H1 (cell line): ENCODE measurements around the gene VPS37D. TPM values are rescaled to one million over a fixed set of nuclear protein-coding genes. Genes with fewer than 3 reads are reported as not detected.

Source experiments
- CTCF ChIA-PET: fragments of 300-600 bp; sonication (Branson Sonifier 250); formaldehyde crosslinking; loops from one replicate; lab custom pipeline; 2021; ENCODE audit not compliant: partially characterized antibody; lab: Charles Lee
- POLR2A ChIA-PET: fragments of 300-600 bp; sonication (Branson Sonifier 250); formaldehyde crosslinking; loops from one replicate; lab custom pipeline; 2021; ENCODE audit warnings: inconsistent platforms; ENCODE audit not compliant: partially characterized antibody; lab: Charles Lee
- DNase-seq, 2 experiments: peaks; one replicate each; pipeline versions ENCODE4 v3.0.0 to v3.0.0-alpha.2; 2010 to 2022; ENCODE audit warnings: low spot score in 2 of 2, low read depth in 1 of 2, mixed read lengths in 1 of 2
- FAIRE-seq: peaks from 2 replicates; lab custom pipeline; 2011; peaks lifted over from hg19 to GRCh38; lab: Jason Lieb, UNC
- H2AFZ ChIP-seq: 2 replicates; pipeline ENCODE4 v1.8.1; 2012; ENCODE audit warnings: low read length, inconsistent platforms
- H2AK5ac ChIP-seq: 2 replicates; pipeline ENCODE4 v1.6.1; 2013; ENCODE audit warnings: low read depth, low read length
- H2BK120ac ChIP-seq: replicated peaks from 2 replicates; pipeline ENCODE3; 2013; ENCODE audit warnings: low read depth, low read length, inconsistent platforms
- H2BK12ac ChIP-seq: 2 replicates; pipeline ENCODE4 v1.6.1; 2013; ENCODE audit warnings: low read depth, low read length
- H2BK15ac ChIP-seq: 2 replicates; pipeline ENCODE4 v1.6.1; 2013; ENCODE audit warnings: low read length
- H2BK20ac ChIP-seq: 2 replicates; pipeline ENCODE4 v1.6.1; 2013; ENCODE audit warnings: low read length
- H2BK5ac ChIP-seq: 2 replicates; pipeline ENCODE4 v1.6.1; 2013; ENCODE audit warnings: low read depth, low read length
- H3K14ac ChIP-seq: 2 replicates; pipeline ENCODE4 v1.6.1; 2013; ENCODE audit warnings: inconsistent platforms; ENCODE audit not compliant: insufficient read length
- H3K18ac ChIP-seq: 2 replicates; pipeline ENCODE4 v1.6.1; 2013; ENCODE audit warnings: low read length; ENCODE audit errors: extremely low read depth
- H3K23ac ChIP-seq: 2 replicates; pipeline ENCODE4 v1.6.1; 2013; ENCODE audit warnings: inconsistent platforms; ENCODE audit not compliant: insufficient read length
- H3K23me2 ChIP-seq: 2 replicates; pipeline ENCODE4 v1.6.1; 2013; ENCODE audit warnings: low read depth, low read length
- H3K27ac ChIP-seq: 2 replicates; pipeline ENCODE4 v1.6.1; 2011; ENCODE audit warnings: low read depth, low read length, inconsistent platforms
- H3K27me3 ChIP-seq, 4 experiments: replicated peaks in 1 of 4; 1 replicate in 1 of 4; 2 replicates in 3 of 4; pipeline versions ENCODE4 v1.6.1 to v1.8.1; 2011 to 2013; ENCODE audit warnings: low read length in 3 of 4, mild to moderate bottlenecking in 3 of 4, inconsistent platforms in 2 of 4, mixed read lengths in 2 of 4, moderate library complexity in 1 of 4; ENCODE audit not compliant: control insufficient read depth in 3 of 4, insufficient read depth in 3 of 4; ENCODE audit errors: extremely low read depth in 1 of 4
- H3K36me3 ChIP-seq, 4 experiments: 2 replicates each; pipeline versions ENCODE4 v1.6.1 to v1.8.1; 2011 to 2013; ENCODE audit warnings: mild to moderate bottlenecking in 4 of 4, low read length in 3 of 4, moderate library complexity in 2 of 4, control low read depth in 1 of 4, inconsistent platforms in 1 of 4; ENCODE audit not compliant: insufficient read depth in 4 of 4, control insufficient read depth in 2 of 4
- H3K4ac ChIP-seq: replicated peaks from 2 replicates; pipeline ENCODE3; 2013; ENCODE audit warnings: low read length, low read depth, mixed read lengths, inconsistent platforms; ENCODE audit not compliant: insufficient read length
- H3K4me1 ChIP-seq, 4 experiments: replicated peaks in 1 of 4; 1 replicate in 1 of 4; 2 replicates in 3 of 4; pipeline versions ENCODE4 v1.6.1 to v1.8.1; 2011 to 2013; ENCODE audit warnings: low read length in 3 of 4, inconsistent platforms in 2 of 4, mixed read lengths in 1 of 4; ENCODE audit not compliant: insufficient read depth in 4 of 4, control insufficient read depth in 3 of 4
- H3K4me2 ChIP-seq, 2 experiments: 2 replicates each; pipeline versions ENCODE4 v1.6.1 to v1.8.1; 2011 to 2013; ENCODE audit warnings: low read depth in 2 of 2, low read length in 2 of 2, control low read depth in 1 of 2, inconsistent platforms in 1 of 2, mild to moderate bottlenecking in 1 of 2; ENCODE audit not compliant: insufficient read depth in 1 of 2
- H3K4me3 ChIP-seq, 4 experiments: fragments of 200-600, 300-600 bp in 1 of 4; sonication (generic), shearing (Covaris generic), sonication (Bioruptor Twin) in 1 of 4; 2 replicates each; pipeline versions ENCODE4 v1.5.1 to v1.8.1; 2011 to 2016; ENCODE audit warnings: low read length in 4 of 4, low read depth in 3 of 4, control low read depth in 2 of 4, inconsistent platforms in 2 of 4, mild to moderate bottlenecking in 2 of 4, mixed read lengths in 1 of 4, moderate library complexity in 1 of 4; ENCODE audit not compliant: insufficient read depth in 2 of 4; ENCODE audit errors: extremely low read depth in 1 of 4
- H3K56ac ChIP-seq: replicated peaks from 2 replicates; pipeline ENCODE3; 2013; ENCODE audit warnings: low read depth, mild to moderate bottlenecking, mixed read lengths, low read length, inconsistent platforms; ENCODE audit not compliant: insufficient read length
- H3K79me1 ChIP-seq: 2 replicates; pipeline ENCODE4 v1.6.1; 2013; ENCODE audit warnings: low read depth, low read length, control low read depth
- H3K79me2 ChIP-seq, 2 experiments: 2 replicates each; pipeline versions ENCODE4 v1.6.1 to v1.8.1; 2012 to 2013; ENCODE audit warnings: low read length in 2 of 2, mild to moderate bottlenecking in 2 of 2, inconsistent platforms in 1 of 2; ENCODE audit not compliant: insufficient read depth in 2 of 2, control insufficient read depth in 1 of 2
- H3K9ac ChIP-seq, 4 experiments: replicated peaks in 1 of 4; 1 replicate in 1 of 4; 2 replicates in 3 of 4; pipeline versions ENCODE4 v1.6.1 to v1.8.1; 2011 to 2013; ENCODE audit warnings: low read depth in 3 of 4, low read length in 3 of 4, control low read depth in 2 of 4, mild to moderate bottlenecking in 2 of 4, moderate library complexity in 2 of 4, inconsistent platforms in 1 of 4; ENCODE audit errors: extremely low read depth in 1 of 4
- H3K9me3 ChIP-seq, 2 experiments: 2 replicates each; pipeline versions ENCODE4 v1.6.1 to v1.8.1; 2012 to 2013; ENCODE audit warnings: mild to moderate bottlenecking in 2 of 2, moderate library complexity in 2 of 2, control low read depth in 1 of 2, inconsistent platforms in 1 of 2, low read depth in 1 of 2, low read length in 1 of 2, mixed read lengths in 1 of 2; ENCODE audit not compliant: insufficient read depth in 2 of 2
- H4K20me1 ChIP-seq, 2 experiments: replicated peaks in 1 of 2; 2 replicates each; pipeline versions ENCODE3 to v1.8.1; 2011 to 2013; ENCODE audit warnings: inconsistent platforms in 2 of 2, low read length in 2 of 2, mild to moderate bottlenecking in 1 of 2; ENCODE audit not compliant: insufficient read depth in 2 of 2, control insufficient read depth in 1 of 2
- H4K5ac ChIP-seq: 2 replicates; pipeline ENCODE4 v1.6.1; 2013; ENCODE audit warnings: low read length, low read depth, mixed read lengths, inconsistent platforms; ENCODE audit not compliant: insufficient read length
- H4K8ac ChIP-seq: 2 replicates; pipeline ENCODE4 v1.8.0; 2013; ENCODE audit warnings: mild to moderate bottlenecking, moderate library complexity, low read length, inconsistent platforms; ENCODE audit not compliant: insufficient read depth; ENCODE audit errors: extremely low read depth
- H4K91ac ChIP-seq: replicated peaks from 2 replicates; pipeline ENCODE3; 2013; ENCODE audit warnings: low read length, mixed read lengths, inconsistent platforms; ENCODE audit not compliant: insufficient read length
- BACH1 ChIP-seq: IDR thresholded peaks from 2 replicates; pipeline ENCODE4 v1.6.1; 2012; ENCODE audit warnings: low read length, improper control_type of control experiment
- CHD2 ChIP-seq: IDR thresholded peaks from 2 replicates; pipeline ENCODE4 v1.6.1; 2012; ENCODE audit warnings: low read length, improper control_type of control experiment
- EGR1 ChIP-seq: IDR thresholded peaks from 2 replicates; pipeline ENCODE4 v1.6.1; 2011; ENCODE audit warnings: low read depth, low read length, borderline replicate concordance
- KDM1A ChIP-seq: fragments of 200-600, 300-600 bp; sonication (generic); IDR thresholded peaks from 2 replicates; pipeline ENCODE4 v1.7.1; 2016; ENCODE audit warnings: mild to moderate bottlenecking, low read length, borderline replicate concordance
- KDM5A ChIP-seq: fragments of 200-600 bp; IDR thresholded peaks from 2 replicates; pipeline ENCODE4 v1.7.1; 2012; ENCODE audit warnings: mild to moderate bottlenecking, low read length, inconsistent platforms, mixed read lengths
- MAFK ChIP-seq: IDR thresholded peaks from 2 replicates; pipeline ENCODE4 v1.6.1; 2012; ENCODE audit warnings: low read depth, mild to moderate bottlenecking, improper control_type of control experiment, low read length
- POLR2AphosphoS5 ChIP-seq: IDR thresholded peaks from 2 replicates; pipeline ENCODE4 v1.6.1; 2011; ENCODE audit warnings: low read depth, low read length
- RBBP5 ChIP-seq: IDR thresholded peaks from 2 replicates; pipeline ENCODE4 v1.7.1; 2012; ENCODE audit warnings: low read depth, mild to moderate bottlenecking, inconsistent platforms, low read length, moderate library complexity, borderline replicate concordance
- RFX5 ChIP-seq: IDR thresholded peaks from 2 replicates; pipeline ENCODE4 v1.6.1; 2011; ENCODE audit warnings: low read depth, low read length, improper control_type of control experiment, borderline replicate concordance
- RNF2 ChIP-seq: fragments of 200-900, 300-1000 bp; sonication (generic); IDR thresholded peaks from 2 replicates; pipeline ENCODE4 v1.7.1; 2016; ENCODE audit warnings: borderline replicate concordance, low read depth, mild to moderate bottlenecking, antibody characterized with exemption, low read length; ENCODE audit not compliant: poor library complexity, severe bottlenecking; ENCODE audit errors: missing control alignments
- SP4 ChIP-seq: IDR thresholded peaks from 2 replicates; pipeline ENCODE4 v1.6.1; 2012; ENCODE audit warnings: low read length, inconsistent platforms
- TEAD4 ChIP-seq: IDR thresholded peaks from 2 replicates; pipeline ENCODE4 v1.6.1; 2012; ENCODE audit warnings: low read depth, low read length, inconsistent platforms, mixed read lengths
- ZNF274 ChIP-seq: IDR thresholded peaks from 2 replicates; pipeline ENCODE4 v1.7.0; 2012; ENCODE audit warnings: low read length, borderline replicate concordance; ENCODE audit errors: extremely low read depth
- WGBS, 2 experiments: shearing (Covaris generic) in 1 of 2; methylation state at CpG; one replicate each; pipeline versions ENCODE4 v1.1.6 to v1.1.7; 2013 to 2015; ENCODE audit warnings: low lambda C conversion rate in 2 of 2, mixed read lengths in 2 of 2, inconsistent platforms in 1 of 2, low coverage in 1 of 2, missing lambda C conversion rate in 1 of 2; ENCODE audit not compliant: insufficient replicate concordance in 2 of 2, insufficient coverage in 1 of 2, insufficient read length in 1 of 2; ENCODE audit errors: extremely low coverage in 1 of 2, missing lambda C conversion rate in 1 of 2; 5-methylcytosine and 5-hydroxymethylcytosine counted together
- polyA plus RNA-seq, 7 experiments: library from polyadenylated mRNA; depleted of rRNA in 3 of 7; stranded (reverse) in 5 of 7; unstranded in 2 of 7; fragments of >200 nt in 5 of 7; fragments of 200-250 nt in 2 of 7; gene quantifications; 1 replicate in 5 of 7; 2 replicates in 1 of 7; 4 replicates in 1 of 7; pipeline versions ENCODE4 v1.2.1 to v1.2.3, GENCODE V29; 2011 to 2013; ENCODE audit warnings: missing spikeins in 2 of 7, mixed read lengths in 2 of 7
- total RNA-seq: library from RNA; stranded (reverse); fragmentation: NEBNext Ultra II Directional; extraction: Animal tissue kit (Norgen Biotek cat#: 25700); gene quantifications from 2 replicates; pipeline ENCODE4 v1.2.1, GENCODE V29; 2021
- TF ChIP-seq, protein P1 (sequence below): IDR thresholded peaks from 2 replicates; pipeline ENCODE4 v1.6.1; 2012; ENCODE audit warnings: inconsistent platforms

VPS37D gene
- total and polyA plus RNA-seq, 2 of the 8 experiments (the other 6 are each of a cell fraction or from before 2014, with no cell fraction given): 3.4 to 5.0 TPM

DNA sequence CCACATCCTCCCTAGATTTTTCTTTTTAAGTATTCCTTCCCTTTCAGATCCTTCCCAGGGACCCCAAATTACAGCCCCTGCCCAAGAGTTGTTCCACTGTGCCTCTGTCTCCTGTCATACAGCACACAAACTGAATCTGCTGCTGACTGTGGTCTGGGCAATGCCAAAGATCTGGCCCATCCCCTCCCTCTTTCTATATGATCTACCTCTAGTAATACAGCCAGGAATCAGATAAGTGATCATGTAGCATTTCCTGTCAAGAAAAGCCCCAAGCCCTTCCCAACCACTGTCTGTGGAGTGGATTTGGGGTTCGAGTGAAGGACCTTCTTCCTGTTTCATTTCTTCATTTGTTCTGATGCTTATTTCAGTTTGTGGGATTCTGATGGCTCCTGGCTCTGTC lies 45.1 kb downstream of the VPS37D start:
- WGBS, 2 experiments: 71% methylated on average over 1 of the region's 1 CpG; no CpG with 5 or more reads in 1 of the 2 experiments
- no peaks in the 10 kb centered on the region for H3K23me2 ChIP-seq
- no peaks in the 10 kb centered on the region; a peak in 4 of 7 replicates for H3K4me1 ChIP-seq
- H3K18ac ChIP-seq: no peak overlapping the region
- no peak overlapping the region for H3K14ac ChIP-seq
- H4K91ac ChIP-seq: no peak overlapping the region
- no peak overlapping the region for H3K4me2 ChIP-seq
- no peak overlapping the region for H2BK5ac ChIP-seq
- ChIA-PET CTCF (interaction anchor here (1.2 to 7.4 kb wide), 5 partner anchors 11 to 261 kb away, joined by 3 to 57 read pairs (median 10); no protein-coding TSS in a partner anchor), POLR2A (interaction anchor here (3.1 kb wide), 1 partner anchor 9 kb away, joined by 13 read pairs; no protein-coding TSS in a partner anchor)
- peaks cover 7 to 8% of the 10 kb centered on the region in 2 experiments for H4K20me1 ChIP-seq
- H2BK15ac ChIP-seq: no peak overlapping the region
- H3K27ac ChIP-seq: no peak overlapping the region
- no peak overlapping the region for H2BK120ac ChIP-seq
- H2AK5ac ChIP-seq: no peak overlapping the region
- H4K5ac ChIP-seq: no peak overlapping the region
- H3K36me3 ChIP-seq: no peaks in the 10 kb centered on the region
- H2AFZ ChIP-seq: no peak overlapping the region
- H3K27me3 ChIP-seq: peaks cover 0 to under 1% (median 0%) of the 10 kb centered on the region in 4 experiments; a peak in 1 of 7 replicates
- FAIRE-seq (no peak), DNase-seq (no peak)
- no peak overlapping the region for H2BK12ac ChIP-seq
- H3K4me3 ChIP-seq: no peak overlapping the region
- no peak overlapping the region for H2BK20ac ChIP-seq
- no peak overlapping the region for H3K23ac ChIP-seq
- no peak overlapping the region for H3K56ac ChIP-seq
- no peaks in the 10 kb centered on the region for H3K79me2 ChIP-seq
- no peak overlapping the region for H4K8ac ChIP-seq
- no peak overlapping the region for H3K4ac ChIP-seq
- no peaks in the 10 kb centered on the region for H3K9me3 ChIP-seq
- H3K9ac ChIP-seq: no peak overlapping the region
- H3K79me1 ChIP-seq: peaks cover 3% of the 10 kb centered on the region
- TF ChIP-seq TEAD4 (no peak), POLR2AphosphoS5 (no peak), RNF2 (no peak), MAFK (no peak), SP4 (no peak), BACH1 (no peak), KDM5A (no peak), RFX5 (no peak), CHD2 (no peak), ZNF274 (no peak), RBBP5 (no peak), KDM1A (no peak), EGR1 (no peak)
- TF ChIP-seq, protein P1, sequence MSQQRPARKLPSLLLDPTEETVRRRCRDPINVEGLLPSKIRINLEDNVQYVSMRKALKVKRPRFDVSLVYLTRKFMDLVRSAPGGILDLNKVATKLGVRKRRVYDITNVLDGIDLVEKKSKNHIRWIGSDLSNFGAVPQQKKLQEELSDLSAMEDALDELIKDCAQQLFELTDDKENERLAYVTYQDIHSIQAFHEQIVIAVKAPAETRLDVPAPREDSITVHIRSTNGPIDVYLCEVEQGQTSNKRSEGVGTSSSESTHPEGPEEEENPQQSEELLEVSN: no peak
